Middle frontal gyrus (tissue), 1 donor: ENCODE measurements around the gene ENDOG.

Experiments used
- DNase-seq: peaks from one replicate; pipeline ENCODE4 v3.0.0-alpha.2; 2015; ENCODE audit warnings: low spot score; ENCODE audit errors: extremely low spot score

ENDOG gene

DNA sequence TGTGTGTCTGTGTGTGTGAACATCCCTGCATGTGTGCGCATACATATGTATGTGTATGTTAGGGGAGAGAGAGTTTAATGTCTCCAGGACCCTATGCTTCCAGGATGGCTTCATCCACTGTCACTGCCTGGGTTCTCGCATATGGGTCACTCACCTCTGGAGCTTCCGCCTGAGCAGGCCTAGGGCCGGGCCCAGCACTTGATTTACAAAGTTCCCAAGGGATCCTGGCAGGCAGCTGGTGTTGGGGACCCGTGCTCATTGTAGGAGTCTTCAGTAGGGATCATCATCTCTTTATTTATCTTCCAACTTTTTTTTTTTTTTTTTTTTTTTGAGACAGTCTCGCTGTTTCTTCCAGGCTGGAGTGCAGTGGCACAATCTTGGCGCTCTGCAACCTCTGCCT is 18.2 kb upstream of the ENDOG start:
- no peak for DNase-seq

- no peak for DNase-seq
These were observed 15.8 kb upstream of the ENDOG start for GRCh38 chr9:128802482-128802881.

- DNase-seq = no peak
These were observed 12.6 kb upstream of the ENDOG start for GRCh38 chr9:128805661-128806060.

- no peak for DNase-seq
These were observed 10.5 kb upstream of the ENDOG start for GRCh38 chr9:128807827-128808226.

- DNase-seq = no peak
These were observed 9.8 kb upstream of the ENDOG start for GRCh38 chr9:128808543-128808942.

- DNase-seq = no peak
These were observed 9.2 kb upstream of the ENDOG start for GRCh38 chr9:128809036-128809599.

GRCh38 chr9:128809831-128810230 is 8.5 kb upstream of the ENDOG start:
- DNase-seq = no peak

GRCh38 chr9:128810873-128811272 is 7.4 kb upstream of the ENDOG start:
- no peak for DNase-seq

DNA sequence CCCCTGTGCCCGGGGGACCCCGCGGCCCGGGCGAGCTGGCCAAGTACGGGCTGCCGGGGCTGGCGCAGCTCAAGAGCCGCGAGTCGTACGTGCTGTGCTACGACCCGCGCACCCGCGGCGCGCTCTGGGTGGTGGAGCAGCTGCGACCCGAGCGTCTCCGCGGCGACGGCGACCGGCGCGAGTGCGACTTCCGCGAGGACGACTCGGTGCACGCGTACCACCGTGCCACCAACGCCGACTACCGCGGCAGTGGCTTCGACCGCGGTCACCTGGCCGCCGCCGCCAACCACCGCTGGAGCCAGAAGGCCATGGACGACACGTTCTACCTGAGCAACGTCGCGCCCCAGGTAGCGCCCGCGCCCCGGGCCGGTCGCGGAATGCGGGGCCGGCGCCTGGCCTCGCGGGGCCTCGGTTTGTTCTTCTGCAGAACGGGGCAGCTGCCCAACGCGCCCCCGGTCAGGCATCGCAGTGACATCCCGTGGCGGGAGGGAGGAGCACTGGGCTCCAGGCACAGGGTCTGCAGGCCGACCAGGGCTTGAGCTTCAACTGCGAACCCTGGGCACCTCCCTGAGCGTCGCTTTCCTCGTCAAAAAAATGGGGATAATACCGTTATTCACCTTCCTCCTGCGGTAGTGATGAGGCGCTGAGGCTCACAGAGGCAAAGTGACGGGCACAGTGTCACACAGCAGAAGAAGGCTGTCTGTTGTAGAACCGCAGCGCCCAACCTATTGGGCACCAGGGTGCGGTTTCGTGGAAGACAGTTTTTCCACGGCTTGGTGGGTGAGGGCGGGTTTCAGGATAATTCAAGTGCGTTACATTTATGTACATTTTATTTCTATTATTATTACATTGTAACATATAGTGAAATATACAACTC is 777 bp downstream of the ENDOG start:
- DNase-seq = peak; percentile 6

GRCh38 chr9:128819716-128820664 is 1.7 kb downstream of the ENDOG start:
- DNase-seq = peak; percentile 25

DNA sequence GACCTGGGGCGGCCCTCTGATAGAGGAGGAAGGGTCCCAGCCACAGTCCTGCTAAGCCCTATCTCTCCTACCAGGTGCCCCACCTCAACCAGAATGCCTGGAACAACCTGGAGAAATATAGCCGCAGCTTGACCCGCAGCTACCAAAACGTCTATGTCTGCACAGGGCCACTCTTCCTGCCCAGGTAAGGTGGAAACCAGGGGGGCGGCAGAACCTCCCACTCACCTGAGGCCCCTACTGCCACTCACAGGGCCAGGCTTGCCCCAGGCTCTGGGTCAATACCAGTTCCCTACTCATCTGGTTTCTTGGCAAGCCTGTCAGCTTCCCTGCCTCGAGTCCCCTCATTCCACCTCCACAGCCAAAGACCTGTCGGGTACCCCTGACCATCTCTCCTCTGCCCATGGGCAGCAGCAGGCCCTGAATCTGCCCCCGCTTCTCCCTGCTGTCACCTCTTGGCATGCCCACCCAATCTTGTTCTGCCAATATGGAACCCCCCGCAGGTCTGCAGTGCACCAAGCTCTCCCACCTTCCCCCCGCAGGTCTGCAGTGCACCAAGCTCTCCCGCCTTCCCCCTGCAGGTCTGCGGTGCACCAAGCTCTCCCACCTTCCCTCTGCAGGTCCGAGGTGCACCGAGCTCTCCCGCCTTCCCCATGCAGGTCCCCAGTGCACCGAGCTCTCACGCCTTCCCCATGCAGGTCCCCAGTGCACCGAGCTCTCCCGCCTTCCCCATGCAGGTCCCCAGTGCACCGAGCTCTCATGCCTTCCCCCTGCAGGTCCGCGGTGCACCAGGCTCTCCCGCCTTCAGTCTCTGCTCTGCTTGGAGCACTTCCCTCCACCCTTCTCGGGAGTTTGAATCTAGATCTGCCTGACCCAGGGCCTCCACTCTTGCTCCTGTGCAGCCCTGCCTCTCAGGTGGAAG is 2.6 kb downstream of the ENDOG start:
- no peak for DNase-seq

GRCh38 chr9:128821584-128822406 is 3.5 kb downstream of the ENDOG start:
- no peak for DNase-seq

DNA sequence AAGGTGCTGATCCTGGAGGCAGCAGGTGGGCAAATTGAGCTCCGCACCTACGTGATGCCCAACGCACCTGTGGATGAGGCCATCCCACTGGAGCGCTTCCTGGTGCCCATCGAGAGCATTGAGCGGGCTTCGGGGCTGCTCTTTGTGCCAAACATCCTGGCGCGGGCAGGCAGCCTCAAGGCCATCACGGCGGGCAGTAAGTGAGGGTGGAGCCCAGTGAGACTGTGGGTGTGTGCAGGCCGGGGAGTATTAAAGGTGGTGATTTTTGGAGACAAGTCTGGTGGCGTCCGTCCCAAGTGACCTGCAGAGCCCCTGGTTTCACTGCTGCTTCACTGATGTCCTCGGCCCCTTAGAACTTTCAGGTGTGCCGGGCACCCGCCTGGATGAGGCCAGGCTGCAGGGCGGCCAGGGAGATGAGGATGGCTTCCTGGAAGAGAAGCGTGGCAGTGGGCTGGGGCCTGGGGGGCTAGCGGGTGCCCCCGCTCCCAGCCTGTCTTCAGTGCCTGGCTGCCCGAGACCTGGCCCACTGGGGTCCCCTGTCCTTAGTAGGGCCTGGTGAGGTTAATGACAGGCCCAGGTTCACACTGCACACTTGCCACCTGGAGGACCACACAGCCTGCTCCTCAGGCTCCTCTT is 4.2 kb downstream of the ENDOG start:
- no peak for DNase-seq

DNA sequence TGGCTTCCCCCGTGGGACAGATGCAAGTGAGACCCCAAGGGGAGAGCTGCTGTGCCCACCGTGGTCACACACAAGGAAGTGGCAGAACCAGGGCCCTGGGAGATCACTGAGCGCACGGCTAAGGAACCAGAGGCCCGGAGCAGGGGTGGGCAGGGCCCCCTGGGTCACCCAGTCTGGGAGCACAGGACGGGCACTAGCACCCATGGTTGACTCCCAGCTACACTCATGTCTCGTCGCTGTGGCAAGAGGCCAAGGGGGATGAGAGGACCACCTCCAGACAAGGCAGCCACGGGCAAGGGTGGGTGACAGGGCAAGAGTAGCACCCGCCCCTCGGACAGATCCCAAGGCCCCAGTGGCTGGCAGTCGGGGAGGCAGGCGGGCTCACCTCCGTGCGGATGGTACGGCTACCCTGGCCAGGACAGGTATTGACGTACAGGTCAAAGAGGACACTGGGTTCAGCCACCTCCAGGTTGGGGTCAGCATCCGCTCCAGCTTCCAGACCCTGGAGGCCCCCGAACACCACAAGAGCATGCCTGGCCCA is 5.1 kb downstream of the ENDOG start:
- DNase-seq = no peak

DNA sequence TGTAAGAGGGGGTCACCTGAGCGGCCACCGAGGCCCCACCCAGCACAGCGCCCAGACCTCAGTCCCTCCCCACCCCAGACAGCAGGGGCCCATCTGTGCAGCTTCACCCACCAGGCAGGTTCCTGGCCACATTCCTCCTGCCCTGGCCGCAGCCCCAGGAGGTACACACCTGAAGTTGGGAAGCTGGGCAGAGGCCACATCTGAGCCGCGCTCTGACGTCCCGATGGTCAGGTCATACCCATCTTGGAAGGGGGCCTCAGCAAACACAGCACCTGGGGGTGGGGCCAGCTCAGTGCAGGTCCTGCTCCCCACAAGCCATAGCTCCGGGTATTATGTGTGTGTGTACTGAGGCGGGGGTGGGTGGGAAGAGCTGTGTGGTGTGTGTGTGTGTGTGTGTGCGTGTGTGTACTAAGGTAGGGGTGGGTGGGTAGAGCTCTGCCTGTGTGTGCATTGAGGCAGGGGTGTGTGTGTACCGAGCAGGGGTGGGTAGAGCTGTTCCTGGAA is 5.7 kb downstream of the ENDOG start:
- no peak for DNase-seq

GRCh38 chr9:128824911-128825310 is 6.6 kb downstream of the ENDOG start:
- DNase-seq = no peak

- no peak for DNase-seq
These were observed 7.8 kb downstream of the ENDOG start for GRCh38 chr9:128825923-128826700.

GRCh38 chr9:128828267-128828666 is 10.0 kb downstream of the ENDOG start:
- DNase-seq = no peak
